H1 (cell line): ENCODE measurements around the gene FKRP. TPM values are rescaled to one million over a fixed set of nuclear protein-coding genes. Genes with fewer than 3 reads are reported as not detected.

Experiments
- ASH2L ChIP-seq: fragments of 200-600, 300-600 bp; sonication (generic); IDR thresholded peaks from one replicate; pipeline ENCODE4 v1.7.1; 2017; ENCODE audit warnings: low read length
- ATF3 ChIP-seq: IDR thresholded peaks from 2 replicates; pipeline ENCODE4 v1.6.1; 2011; ENCODE audit warnings: low read depth, mild to moderate bottlenecking, low read length; ENCODE audit not compliant: insufficient read depth
- BACH1 ChIP-seq: IDR thresholded peaks from 2 replicates; pipeline ENCODE4 v1.6.1; 2012; ENCODE audit warnings: low read length, improper control_type of control experiment
- BCL11A ChIP-seq, 2 experiments: IDR thresholded peaks; one replicate each; pipeline ENCODE4 v1.6.1; 2011; ENCODE audit warnings: low read depth in 2 of 2, low read length in 2 of 2, mild to moderate bottlenecking in 2 of 2
- CHD2 ChIP-seq: IDR thresholded peaks from 2 replicates; pipeline ENCODE4 v1.6.1; 2012; ENCODE audit warnings: low read length, improper control_type of control experiment
- CREB1 ChIP-seq: IDR thresholded peaks from 2 replicates; pipeline ENCODE4 v1.6.1; 2012; ENCODE audit warnings: inconsistent platforms
- CTBP2 ChIP-seq: IDR thresholded peaks from 2 replicates; pipeline ENCODE4 v1.7.0; 2011; ENCODE audit warnings: borderline replicate concordance, mild to moderate bottlenecking, moderate library complexity, mixed read lengths, low read length; ENCODE audit not compliant: insufficient read depth, insufficient read length
- CTCF ChIP-seq, 3 experiments: IDR thresholded peaks; 1 replicate in 2 of 3; 2 replicates in 1 of 3; pipeline versions ENCODE4 v1.5.1 to v1.6.1; 2011; ENCODE audit warnings: low read length in 3 of 3, mild to moderate bottlenecking in 3 of 3, inconsistent platforms in 2 of 3, low read depth in 1 of 3, moderate library complexity in 1 of 3; ENCODE audit not compliant: insufficient read depth in 1 of 3; ENCODE audit errors: control extremely low read depth in 1 of 3
- PHF8 ChIP-seq: fragments of 200-600 bp; sonication (generic); conservative IDR thresholded peaks from 2 replicates; pipeline ENCODE4 v1.7.1; 2012; ENCODE audit warnings: low read depth, mild to moderate bottlenecking, inconsistent platforms, low read length, moderate library complexity
- POLR2A ChIP-seq, 2 experiments: IDR thresholded peaks; 1 replicate in 1 of 2; 2 replicates in 1 of 2; pipeline ENCODE4 v1.6.1; 2011; ENCODE audit warnings: low read depth in 2 of 2, low read length in 2 of 2, mild to moderate bottlenecking in 2 of 2; ENCODE audit errors: control extremely low read depth in 1 of 2
- POLR2AphosphoS5 ChIP-seq: IDR thresholded peaks from 2 replicates; pipeline ENCODE4 v1.6.1; 2011; ENCODE audit warnings: low read depth, low read length
- POU5F1 ChIP-seq: IDR thresholded peaks from 2 replicates; pipeline ENCODE4 v1.6.1; 2011; ENCODE audit warnings: low read depth, mild to moderate bottlenecking, low read length, moderate library complexity
- RAD21 ChIP-seq, 2 experiments: IDR thresholded peaks in 1 of 2; conservative IDR thresholded peaks in 1 of 2; 2 replicates each; pipeline ENCODE4 v1.6.1; 2011; ENCODE audit warnings: low read depth in 2 of 2, low read length in 2 of 2, improper control_type of control experiment in 1 of 2, inconsistent platforms in 1 of 2, mild to moderate bottlenecking in 1 of 2, moderate library complexity in 1 of 2
- RXRA ChIP-seq: IDR thresholded peaks from 2 replicates; pipeline ENCODE4 v1.6.1; 2011; ENCODE audit warnings: low read depth, mild to moderate bottlenecking, low read length, moderate library complexity; ENCODE audit not compliant: insufficient read depth
- SAP30 ChIP-seq: fragments of 300-600 bp; sonication (generic); IDR thresholded peaks from 2 replicates; pipeline ENCODE4 v1.7.1; 2012; ENCODE audit warnings: low read length, moderate library complexity, mild to moderate bottlenecking, inconsistent platforms; ENCODE audit not compliant: insufficient read depth, insufficient replicate concordance
- SP1 ChIP-seq: IDR thresholded peaks from 2 replicates; pipeline ENCODE4 v1.6.1; 2011; ENCODE audit warnings: low read depth, low read length
- SRF ChIP-seq: IDR thresholded peaks from 2 replicates; pipeline ENCODE4 v1.6.1; 2011; ENCODE audit warnings: mild to moderate bottlenecking, low read depth, low read length, moderate library complexity
- SUZ12 ChIP-seq: fragments of 200-600 bp; sonication (generic); IDR thresholded peaks from 2 replicates; pipeline ENCODE4 v1.6.1; 2012; ENCODE audit warnings: mild to moderate bottlenecking, inconsistent platforms, low read length, moderate library complexity, mixed read lengths
- TBP ChIP-seq: IDR thresholded peaks from 2 replicates; pipeline ENCODE4 v1.6.1; 2011; ENCODE audit warnings: low read depth, low read length, improper control_type of control experiment
- TCF12 ChIP-seq: IDR thresholded peaks from 2 replicates; pipeline ENCODE4 v1.6.1; 2011; ENCODE audit warnings: low read depth, mild to moderate bottlenecking, low read length
- YY1 ChIP-seq: IDR thresholded peaks from 2 replicates; pipeline ENCODE4 v1.6.1; 2011; ENCODE audit warnings: low read depth, mild to moderate bottlenecking, low read length
- polyA plus RNA-seq, 7 experiments: library from polyadenylated mRNA; depleted of rRNA in 3 of 7; stranded (reverse) in 5 of 7; unstranded in 2 of 7; fragments of >200 nt in 5 of 7; fragments of 200-250 nt in 2 of 7; gene quantifications; 1 replicate in 5 of 7; 2 replicates in 1 of 7; 4 replicates in 1 of 7; pipeline versions ENCODE4 v1.2.1 to v1.2.3, GENCODE V29; 2011 to 2013; ENCODE audit warnings: missing spikeins in 2 of 7, mixed read lengths in 2 of 7
- total RNA-seq: library from RNA; stranded (reverse); fragmentation: NEBNext Ultra II Directional; extraction: Animal tissue kit (Norgen Biotek cat#: 25700); gene quantifications from 2 replicates; pipeline ENCODE4 v1.2.1, GENCODE V29; 2021
- TF ChIP-seq, protein P1 (sequence below): IDR thresholded peaks from 2 replicates; pipeline ENCODE4 v1.6.1; 2012; ENCODE audit warnings: inconsistent platforms

Gene FKRP
- total and polyA plus RNA-seq, 2 of the 8 experiments (the other 6 are each of a cell fraction or from before 2014, with no cell fraction given) = 17.1 to 24.4 TPM

DNA sequence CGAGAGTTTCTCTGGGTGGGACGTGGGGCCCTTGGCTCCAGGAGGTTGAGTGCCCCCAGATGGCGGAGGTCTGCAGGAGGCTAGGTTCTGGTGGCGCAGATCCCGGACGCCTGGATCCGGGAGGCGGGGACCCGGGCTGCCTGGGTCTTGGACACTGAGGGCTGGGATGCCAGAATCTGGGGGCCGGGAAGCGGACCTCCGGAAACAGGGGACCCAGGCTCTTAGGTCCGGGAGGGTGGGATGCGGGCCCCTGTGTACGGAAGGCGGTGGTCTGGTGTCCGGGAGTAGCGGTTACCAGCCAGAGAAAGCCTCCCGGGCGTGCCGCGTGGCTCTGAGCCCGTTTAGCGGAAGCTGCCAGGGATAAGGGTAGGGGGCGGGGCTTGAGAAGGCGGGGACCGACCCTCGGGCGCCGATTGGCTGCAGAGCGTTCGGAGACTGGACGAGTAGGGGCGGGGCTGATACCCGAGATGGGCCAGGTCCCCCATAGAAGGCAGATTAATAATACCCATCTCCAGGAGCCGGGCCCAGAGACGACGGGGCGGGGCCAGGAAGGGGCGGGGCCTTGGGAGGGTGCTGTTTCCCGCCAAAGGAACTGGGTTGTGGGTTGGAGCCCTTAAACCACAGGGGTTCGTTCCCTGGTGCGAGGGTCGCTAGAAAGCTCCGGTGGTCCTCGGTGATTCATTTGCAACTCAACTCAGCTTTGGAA is 42.6 kb downstream of the FKRP start, which contains the start of gene SLC1A5 (continued):
- TF ChIP-seq ATF3 = no peak
- no peak for TF ChIP-seq ASH2L
- TF ChIP-seq SAP30 = peak; percentile 12
- no peak for TF ChIP-seq YY1
- no peak for TF ChIP-seq BCL11A (IDR thresholded peaks at IDR 0.05; ENCODE audit: low read depth in 2 of 2, low read length in 2 of 2)
- TF ChIP-seq POLR2AphosphoS5 = peak; percentile 99
- TF ChIP-seq CHD2 = 0 out of 2 replicates have a peak, but pooled peaks have one; percentile 42
- no peak for TF ChIP-seq SUZ12
- no peak for TF ChIP-seq SRF
- peak; percentile 51 for TF ChIP-seq CTBP2
- TF ChIP-seq POLR2A (IDR thresholded peaks at IDR 0.05; ENCODE audit: control extremely low read depth in 1 of 2, low read depth in 2 of 2, low read length in 2 of 2) = peak; percentile 99
- no peak for TF ChIP-seq POU5F1
- TF ChIP-seq BACH1 = no peak
- TF ChIP-seq RAD21 (IDR thresholded peaks at IDR 0.05 in 1 of 2, conservative IDR thresholded peaks at IDR 0.05 in 1 of 2; ENCODE audit: low read depth in 2 of 2, low read length in 2 of 2) = no peak; a peak in 1 of 4 replicates
- no peak for TF ChIP-seq CREB1
- no peak for TF ChIP-seq RXRA
- peak; percentile 92 for TF ChIP-seq PHF8
- TF ChIP-seq, protein P1, sequence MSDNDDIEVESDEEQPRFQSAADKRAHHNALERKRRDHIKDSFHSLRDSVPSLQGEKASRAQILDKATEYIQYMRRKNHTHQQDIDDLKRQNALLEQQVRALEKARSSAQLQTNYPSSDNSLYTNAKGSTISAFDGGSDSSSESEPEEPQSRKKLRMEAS = peak; percentile 90
- TF ChIP-seq CTCF (IDR thresholded peaks at IDR 0.05; ENCODE audit: control extremely low read depth in 1 of 3, insufficient read depth in 1 of 3, low read depth in 1 of 3, low read length in 3 of 3) = no peak
- TF ChIP-seq TBP = peak; percentile 98
- TF ChIP-seq SP1 = peak; percentile 79
- no peak for TF ChIP-seq TCF12
